SK-N-SH (cell line): ENCODE results near the gene SYT11. TPM values are rescaled to one million over a fixed set of nuclear protein-coding genes. Genes with fewer than 3 reads are reported as not detected.

Experiments used
- CTCF ChIA-PET: fragments of 300-600, 350-600 bp; formaldehyde crosslinking; extraction: SDS; loops from one replicate; lab custom pipeline; 2021; lab: Yijun Ruan, JAX
- POLR2A ChIA-PET: fragments of 350-600 bp; sonication (Branson Sonifier 250); formaldehyde crosslinking; extraction: SDS; loops from one replicate; lab custom pipeline; 2020; ENCODE audit warnings: antibody characterized with exemption, inconsistent platforms; lab: Yijun Ruan, JAX
- DNase-seq: peaks from one replicate; pipeline ENCODE4 v3.0.0; 2012
- H2AFZ ChIP-seq: fragments of 200-600 bp; sonication (generic); 2 replicates; pipeline ENCODE4 v1.8.1; 2016; ENCODE audit warnings: antibody characterized with exemption, mild to moderate bottlenecking, low read depth
- H3F3A ChIP-seq: fragments of 200-600 bp; sonication (generic); replicated peaks from 2 replicates; pipeline ENCODE3; 2016; ENCODE audit warnings: antibody characterized with exemption, mild to moderate bottlenecking; ENCODE audit not compliant: insufficient read depth
- H3K27ac ChIP-seq, 2 experiments: fragments of 200-500 bp in 1 of 2; fragments of 200-600 bp in 1 of 2; sonication (Bioruptor generic) in 1 of 2; sonication (generic), shearing (Covaris generic) in 1 of 2; 2 replicates each; pipeline versions ENCODE4 v1.5.1 to v1.6.1; 2014 to 2016; ENCODE audit warnings: low read depth in 2 of 2, inconsistent platforms in 1 of 2, low read length in 1 of 2, mild to moderate bottlenecking in 1 of 2, mixed read lengths in 1 of 2
- H3K27me3 ChIP-seq: fragments of 200-600 bp; sonication (generic), shearing (Covaris generic); 2 replicates; pipeline ENCODE4 v1.6.1; 2016; ENCODE audit warnings: mixed run types; ENCODE audit not compliant: insufficient read depth
- H3K36me3 ChIP-seq, 2 experiments: fragments of 200-500 bp in 1 of 2; fragments of 200-600 bp in 1 of 2; sonication (Bioruptor generic) in 1 of 2; sonication (generic) in 1 of 2; replicated peaks in 1 of 2; 2 replicates each; pipeline versions ENCODE3 to v1.5.1; 2014 to 2016; ENCODE audit warnings: low read length in 1 of 2, mild to moderate bottlenecking in 1 of 2; ENCODE audit not compliant: insufficient read depth in 2 of 2, control insufficient read depth in 1 of 2
- H3K4me1 ChIP-seq, 2 experiments: fragments of 200-500 bp in 1 of 2; fragments of 200-600 bp in 1 of 2; sonication (Bioruptor generic) in 1 of 2; sonication (generic), shearing (Covaris generic) in 1 of 2; 2 replicates each; pipeline versions ENCODE4 v1.5.1 to v1.6.1; 2014 to 2016; ENCODE audit warnings: low read depth in 1 of 2, low read length in 1 of 2, mixed run types in 1 of 2; ENCODE audit not compliant: insufficient read depth in 2 of 2, control insufficient read depth in 1 of 2
- H3K4me2 ChIP-seq: fragments of 200-600 bp; sonication (generic), shearing (Covaris generic); 2 replicates; pipeline ENCODE4 v1.6.1; 2017; ENCODE audit warnings: mixed run types
- H3K4me3 ChIP-seq, 2 experiments: fragments of 200-500 bp in 1 of 2; fragments of 200-600 bp in 1 of 2; sonication (Bioruptor generic) in 1 of 2; sonication (generic), shearing (Covaris generic) in 1 of 2; 2 replicates each; pipeline versions ENCODE4 v1.5.1 to v1.8.1; 2014 to 2016; ENCODE audit warnings: low read depth in 2 of 2, inconsistent platforms in 1 of 2, low read length in 1 of 2, mild to moderate bottlenecking in 1 of 2, mixed read lengths in 1 of 2, moderate library complexity in 1 of 2
- H3K79me2 ChIP-seq: fragments of 200-600 bp; sonication (generic); 2 replicates; pipeline ENCODE4 v1.8.1; 2017; ENCODE audit warnings: mild to moderate bottlenecking; ENCODE audit not compliant: insufficient read depth
- H3K9ac ChIP-seq: fragments of 200-600 bp; sonication (generic); 2 replicates; pipeline ENCODE4 v1.6.1; 2017; ENCODE audit warnings: mixed run types
- H3K9me2 ChIP-seq: fragments of 200-600 bp; sonication (generic); 2 replicates; pipeline ENCODE4 v1.6.1; 2017; ENCODE audit warnings: mixed run types
- H3K9me3 ChIP-seq: fragments of 200-600 bp; sonication (generic); 2 replicates; pipeline ENCODE4 v1.6.1; 2017; ENCODE audit warnings: mixed run types, mild to moderate bottlenecking, moderate library complexity
- H4K20me1 ChIP-seq: fragments of 200-600 bp; sonication (generic); 2 replicates; pipeline ENCODE4 v1.6.1; 2017; ENCODE audit warnings: mild to moderate bottlenecking, mixed run types; ENCODE audit not compliant: insufficient read depth
- EZH2phosphoT487 ChIP-seq: fragments of 200-600 bp; sonication (generic); IDR thresholded peaks from 2 replicates; pipeline ENCODE4 v1.6.1; 2017; ENCODE audit warnings: low read depth, mixed run types, mild to moderate bottlenecking, antibody characterized with exemption, moderate library complexity, borderline replicate concordance
- FOSL2 ChIP-seq: IDR thresholded peaks from 2 replicates; pipeline ENCODE4 v1.4.0; 2012; ENCODE audit warnings: low read depth, mild to moderate bottlenecking, moderate library complexity, borderline replicate concordance
- GABPA ChIP-seq: IDR thresholded peaks from 2 replicates; pipeline ENCODE4 v1.4.0; 2012; ENCODE audit warnings: low read depth, mild to moderate bottlenecking
- MAX ChIP-seq: IDR thresholded peaks from 2 replicates; pipeline ENCODE4 v1.4.0; 2012; ENCODE audit warnings: low read depth
- NFIC ChIP-seq: IDR thresholded peaks from 2 replicates; pipeline ENCODE4 v1.4.0; 2012; ENCODE audit warnings: borderline replicate concordance
- PBX3 ChIP-seq: IDR thresholded peaks from 2 replicates; pipeline ENCODE4; 2012
- REST ChIP-seq: IDR thresholded peaks from 2 replicates; pipeline ENCODE4 v1.6.1; 2012; ENCODE audit warnings: mild to moderate bottlenecking, low read depth, low read length, moderate library complexity
- SIN3A ChIP-seq: IDR thresholded peaks from 2 replicates; pipeline ENCODE4 v1.6.1; 2012; ENCODE audit warnings: low read depth, mild to moderate bottlenecking, low read length, moderate library complexity, borderline replicate concordance
- SMC3 ChIP-seq: IDR thresholded peaks from 2 replicates; pipeline ENCODE4 v1.6.1; 2012; ENCODE audit warnings: low read depth, low read length, improper control_type of control experiment
- TAF1 ChIP-seq: IDR thresholded peaks from 2 replicates; pipeline ENCODE4 v1.6.1; 2012; ENCODE audit warnings: low read depth, mild to moderate bottlenecking, low read length, moderate library complexity, borderline replicate concordance
- TEAD4 ChIP-seq: IDR thresholded peaks from 2 replicates; pipeline ENCODE4 v1.4.0; 2012; ENCODE audit warnings: mild to moderate bottlenecking, borderline replicate concordance; ENCODE audit not compliant: insufficient read depth
- USF2 ChIP-seq: fragments of 150-350 bp; IDR thresholded peaks from 2 replicates; pipeline ENCODE4 v1.6.1; 2017; ENCODE audit warnings: antibody characterized with exemption, low read length, low read depth, borderline replicate concordance
- YY1 ChIP-seq: IDR thresholded peaks from 2 replicates; pipeline ENCODE4 v1.4.0; 2012; ENCODE audit warnings: low read depth, mild to moderate bottlenecking
- ZBTB33 ChIP-seq: IDR thresholded peaks from 2 replicates; pipeline ENCODE4 v1.4.0; 2012; ENCODE audit warnings: low read depth, borderline replicate concordance
- WGBS: methylation state at CpG from one replicate; pipeline ENCODE4 v1.1.6; 2017; ENCODE audit warnings: low lambda C conversion rate; 5-methylcytosine and 5-hydroxymethylcytosine counted together
- polyA plus RNA-seq, 3 experiments: library from polyadenylated mRNA; depleted of rRNA; stranded (reverse); fragments of >200 nt; gene quantifications; 2 replicates each; pipeline ENCODE4 v1.2.3, GENCODE V29; 2012

Gene SYT11
- polyA plus RNA-seq, 1 of the 3 experiments (the other 2 are of a cell fraction) = 26.7 TPM

GRCh38 chr1:155873860-155874259 is 14.5 kb downstream of the SYT11 start:
- no peaks in the 10 kb centered on the region for H3F3A ChIP-seq
- H3K4me1 ChIP-seq = peaks cover 0 to 24% of the 10 kb centered on the region in 2 experiments; a peak in 3 of 4 replicates
- H3K9me2 ChIP-seq = no peaks in the 10 kb centered on the region
- no peak for DNase-seq
- H3K9ac ChIP-seq = no peak overlapping the region
- H3K4me2 ChIP-seq = no peak overlapping the region
- 79% methylated on average over 9 of the region's 9 CpGs for WGBS
- H3K9me3 ChIP-seq = no peaks in the 10 kb centered on the region
- ChIA-PET CTCF (interaction anchor here (1.2 kb wide), 1 partner anchor 116 kb away, joined by 3 read pairs; no protein-coding TSS in a partner anchor), POLR2A (interaction anchor here (4.0 kb wide), 1 partner anchor 13 kb away, joined by 32 read pairs; the partner anchor contains the start of gene SYT11)
- no peaks in the 10 kb centered on the region for H3K27me3 ChIP-seq
- peaks cover 10 to 16% of the 10 kb centered on the region in 2 experiments for H3K36me3 ChIP-seq
- TF ChIP-seq FOSL2 (no peak), NFIC (peak; percentile 42; the same call in 1 of the 2 replicates), PBX3 (no peak), USF2 (no peak), SIN3A (no peak), EZH2phosphoT487 (no peak), TAF1 (no peak)
- H4K20me1 ChIP-seq = no peaks in the 10 kb centered on the region
- H3K27ac ChIP-seq = no peak overlapping the region
- no peak overlapping the region for H3K4me3 ChIP-seq
- no peak overlapping the region for H2AFZ ChIP-seq
- peaks cover 27% of the 10 kb centered on the region for H3K79me2 ChIP-seq

- Histone ChIP-seq H3K9me2 (no peaks in the 10 kb centered on the region), H3K9ac (no peak overlapping the region), H3K4me3 (no peak overlapping the region), H4K20me1 (no peaks in the 10 kb centered on the region), H3K27me3 (no peaks in the 10 kb centered on the region), H2AFZ (no peak overlapping the region), H3K9me3 (no peaks in the 10 kb centered on the region), H3K79me2 (peaks cover 17% of the 10 kb centered on the region), H3F3A (peaks cover 3% of the 10 kb centered on the region), H3K27ac (no peak overlapping the region), H3K36me3 (peaks cover 16 to 22% of the 10 kb centered on the region in 2 experiments), H3K4me1 (peaks cover 0 to 2% of the 10 kb centered on the region in 2 experiments; a peak in 1 of 4 replicates), H3K4me2 (no peak overlapping the region)
- ChIA-PET CTCF (no interaction called here), POLR2A (interaction anchor here (1.2 kb wide), 1 partner anchor 39 kb away, joined by 3 read pairs; no protein-coding TSS in a partner anchor)
- WGBS = 95% methylated on average over 2 of the region's 2 CpGs
- no peak for DNase-seq
- no peak for TF ChIP-seq YY1
- no peak for TF ChIP-seq MAX
- TF ChIP-seq REST = no peak
- TF ChIP-seq GABPA = no peak
- TF ChIP-seq TEAD4 = no peak
- TF ChIP-seq ZBTB33 = no peak
- no peak for TF ChIP-seq SMC3
- TF ChIP-seq EZH2phosphoT487 = no peak
These were observed 18.6 kb downstream of the SYT11 start for GRCh38 chr1:155877945-155878344.
